ENCODE results near the gene SLC25A25.
"Not testable (repeated sequence)": the region's sequence is repeated elsewhere in the genome, so short reads cannot be mapped to it uniquely, and the experiment has no call there.

SLC25A25 gene

GRCh38 chr9:128062846-128063831, 4.9 kb upstream of the SLC25A25 start:
- Histone ChIP-seq H3K9me3 (ENCODE audit: insufficient read depth, low read depth, low read length) (no peaks in the 10 kb centered on the region), H3K9ac (ENCODE audit: low read depth, low read length) (no peak overlapping the region)

GRCh38 chr9:128065907-128066712, 1.9 kb upstream of the SLC25A25 start:
- Histone ChIP-seq H3K4me3 (ENCODE audit: low read length) (peak overlapping the region; percentile 40; the same call in 1 of the 2 replicates), H3K36me3 (ENCODE audit: insufficient read depth, low read length) (no peaks in the 10 kb centered on the region; the same call in 1 of the 2 replicates), H3K9me3 (ENCODE audit: insufficient read depth, low read depth, low read length) (no peaks in the 10 kb centered on the region), H3K9ac (ENCODE audit: low read depth, low read length) (no peak overlapping the region), H3K4me1 (ENCODE audit: insufficient read depth, low read length) (peaks cover 13% of the 10 kb centered on the region), H3K27ac (ENCODE audit: low read depth, low read length) (no peak overlapping the region), H3K27me3 (ENCODE audit: insufficient read depth, low read length) (no peaks in the 10 kb centered on the region)
- WGBS = 95% methylated on average over 18 of the region's 18 CpGs

More at GRCh38 chr9:128062846-128063831, 4.9 kb upstream of the SLC25A25 start:
- H3K4me3 ChIP-seq (ENCODE audit: low read length) = no peak overlapping the region
- H3K4me1 ChIP-seq (ENCODE audit: insufficient read depth, low read length) = peaks cover 5% of the 10 kb centered on the region; the same call in 1 of the 2 replicates
- no peak overlapping the region for H3K27ac ChIP-seq (ENCODE audit: low read depth, low read length)
- no peaks in the 10 kb centered on the region for H3K27me3 ChIP-seq (ENCODE audit: insufficient read depth, low read length)
- 96% methylated on average over 28 of the region's 28 CpGs for WGBS
- no peaks in the 10 kb centered on the region; the same call in 1 of the 2 replicates for H3K36me3 ChIP-seq (ENCODE audit: insufficient read depth, low read length)

- Histone ChIP-seq H3K27me3 (ENCODE audit: insufficient read depth, low read length) (no peaks in the 10 kb centered on the region), H3K9me3 (ENCODE audit: insufficient read depth, low read depth, low read length) (no peaks in the 10 kb centered on the region), H3K27ac (ENCODE audit: low read depth, low read length) (peak within 1 kb of the TSS; percentile 95), H3K4me1 (ENCODE audit: insufficient read depth, low read length) (peaks cover 16% of the 10 kb centered on the region), H3K4me3 (ENCODE audit: low read length) (peak within 1 kb of the TSS; percentile 75), H3K36me3 (ENCODE audit: insufficient read depth, low read length) (no peaks in the 10 kb centered on the region; the same call in 1 of the 2 replicates), H3K9ac (ENCODE audit: low read depth, low read length) (peak within 1 kb of the TSS; percentile 89)
- WGBS = 37% methylated on average over 54 of the region's 54 CpGs
Measured at GRCh38 chr9:128066713-128067644, 1.1 kb upstream of the SLC25A25 start, which contains the start of gene NAIF1. Gene NAIF1, minus strand, starts transcription at chr9:128067320. Its CDS starts 219 bp downstream, at chr9:128067101.

GRCh38 chr9:128068386-128069205, 564 bp downstream of the SLC25A25 start:
- Histone ChIP-seq H3K27ac (ENCODE audit: low read depth, low read length) (peak overlapping the region; percentile 61; the same call in 1 of the 2 replicates), H3K27me3 (ENCODE audit: insufficient read depth, low read length) (no peaks in the 10 kb centered on the region), H3K4me3 (ENCODE audit: low read length) (peak overlapping the region; percentile 75), H3K4me1 (ENCODE audit: insufficient read depth, low read length) (peaks cover 29% of the 10 kb centered on the region), H3K9me3 (ENCODE audit: insufficient read depth, low read depth, low read length) (no peaks in the 10 kb centered on the region), H3K9ac (ENCODE audit: low read depth, low read length) (peak overlapping the region; percentile 63; the same call in 1 of the 2 replicates), H3K36me3 (ENCODE audit: insufficient read depth, low read length) (no peaks in the 10 kb centered on the region)
- WGBS = 3% methylated on average over 49 of the region's 50 CpGs

- H3K36me3 ChIP-seq (ENCODE audit: insufficient read depth, low read length) = no peaks in the 10 kb centered on the region
- H3K9me3 ChIP-seq (ENCODE audit: insufficient read depth, low read depth, low read length) = no peaks in the 10 kb centered on the region
- H3K9ac ChIP-seq (ENCODE audit: low read depth, low read length) = no peak overlapping the region
- H3K4me1 ChIP-seq (ENCODE audit: insufficient read depth, low read length) = peaks cover 29% of the 10 kb centered on the region
- no peak overlapping the region for H3K27ac ChIP-seq (ENCODE audit: low read depth, low read length)
- H3K27me3 ChIP-seq (ENCODE audit: insufficient read depth, low read length) = no peaks in the 10 kb centered on the region
- H3K4me3 ChIP-seq (ENCODE audit: low read length) = no peak overlapping the region
- WGBS = 93% methylated on average over 7 of the region's 7 CpGs
Measured at GRCh38 chr9:128070874-128071273, 2.8 kb downstream of the SLC25A25 start.

GRCh38 chr9:128071475-128071874, 3.4 kb downstream of the SLC25A25 start:
- not testable (repeated sequence) for H3K4me3 ChIP-seq (ENCODE audit: low read length); H3K9ac ChIP-seq (ENCODE audit: low read depth, low read length); H3K9me3 ChIP-seq (ENCODE audit: insufficient read depth, low read depth, low read length); H3K27me3 ChIP-seq (ENCODE audit: insufficient read depth, low read length); H3K36me3 ChIP-seq (ENCODE audit: insufficient read depth, low read length)
- 96% methylated on average over 12 of the region's 12 CpGs for WGBS
- Histone ChIP-seq H3K4me1 (ENCODE audit: insufficient read depth, low read length) (peaks cover 29% of the 10 kb centered on the region), H3K27ac (ENCODE audit: low read depth, low read length) (peak overlapping the region; percentile 24; the same call in 1 of the 2 replicates)

- H3K36me3 ChIP-seq (ENCODE audit: insufficient read depth, low read length) = no peaks in the 10 kb centered on the region
- 66% methylated on average over 5 of the region's 5 CpGs for WGBS
- no peaks in the 10 kb centered on the region for H3K27me3 ChIP-seq (ENCODE audit: insufficient read depth, low read length)
- H3K4me3 ChIP-seq (ENCODE audit: low read length) = no peak overlapping the region
- H3K9ac ChIP-seq (ENCODE audit: low read depth, low read length) = no peak overlapping the region
- H3K27ac ChIP-seq (ENCODE audit: low read depth, low read length) = peak overlapping the region; percentile 24; the same call in 1 of the 2 replicates
- H3K9me3 ChIP-seq (ENCODE audit: insufficient read depth, low read depth, low read length) = no peaks in the 10 kb centered on the region
- H3K4me1 ChIP-seq (ENCODE audit: insufficient read depth, low read length) = peaks cover 25% of the 10 kb centered on the region
Measured at GRCh38 chr9:128072144-128073021, 4.4 kb downstream of the SLC25A25 start.

GRCh38 chr9:128073253-128073886, 5.3 kb downstream of the SLC25A25 start:
- H3K4me3 ChIP-seq (ENCODE audit: low read length) = no peak overlapping the region

More at GRCh38 chr9:128073253-128073886, 5.3 kb downstream of the SLC25A25 start:
- 94% methylated on average over 6 of the region's 7 CpGs for WGBS
- Histone ChIP-seq H3K4me1 (ENCODE audit: insufficient read depth, low read length) (peaks cover 27% of the 10 kb centered on the region), H3K27me3 (ENCODE audit: insufficient read depth, low read length) (no peaks in the 10 kb centered on the region), H3K27ac (ENCODE audit: low read depth, low read length) (no peak overlapping the region; the same call in 1 of the 2 replicates), H3K9ac (ENCODE audit: low read depth, low read length) (no peak overlapping the region), H3K9me3 (ENCODE audit: insufficient read depth, low read depth, low read length) (no peaks in the 10 kb centered on the region), H3K36me3 (ENCODE audit: insufficient read depth, low read length) (no peaks in the 10 kb centered on the region)
